ENCODE results near the gene KCNMA1. TPM values are rescaled to one million over a fixed set of nuclear protein-coding genes. Genes with fewer than 3 reads are reported as not detected.

KCNMA1 gene
- total and polyA plus RNA-seq, 9 of the 15 experiments (the other 6 are each of a cell fraction or from before 2014, with no cell fraction given), result 0.01 to 0.95 (median 0.15) TPM; not detected in 4

- TF ChIP-seq NFXL1 (CRISPR knock-in tag; IDR thresholded peaks at IDR 0.05), result no peak
Observed at GRCh38 chr10:77103213-77103612, 534.4 kb downstream of the KCNMA1 start (continued).

- Histone ChIP-seq H3K36me3 (ENCODE audit: control insufficient read depth, insufficient read depth, low read length) (no peaks in the 10 kb centered on the region), H4K20me1 (replicated peaks; ENCODE audit: control insufficient read depth, insufficient read depth, low read length) (no peaks in the 10 kb centered on the region), H2AFZ (ENCODE audit: low read depth, low read length) (no peak overlapping the region), H3K27me3 (ENCODE audit: control insufficient read depth in 2 of 2, insufficient read depth in 2 of 2, low read length in 2 of 2) (no peaks in the 10 kb centered on the region), H3K9me1 (ENCODE audit: control insufficient read depth, insufficient read depth, low read length) (no peaks in the 10 kb centered on the region), H3K4me1 (replicated peaks in 1 of 2; ENCODE audit: control insufficient read depth in 2 of 2, insufficient read depth in 2 of 2, low read length in 2 of 2) (no peaks in the 10 kb centered on the region), H3K4me3 (no peak overlapping the region), H3K79me2 (ENCODE audit: control insufficient read depth, insufficient read depth, low read length) (no peaks in the 10 kb centered on the region), H3K9ac (ENCODE audit: insufficient read depth in 1 of 2, low read depth in 2 of 2, low read length in 2 of 2) (no peak overlapping the region), H3K4me2 (ENCODE audit: insufficient read depth, low read length) (no peak overlapping the region), H3K9me3 (replicated peaks; ENCODE audit: control insufficient read depth, insufficient read depth, low read depth, low read length) (no peaks in the 10 kb centered on the region), H3K27ac (ENCODE audit: extremely low read depth, low read depth, low read length) (no peak overlapping the region)
- in situ Hi-C loops (cut with MboI), result no loop called here
- 1% methylated on average over 5 of the region's 5 CpGs for WGBS (ENCODE audit: insufficient coverage, low coverage, missing lambda C conversion rate)
- ATAC-seq (no peak), FAIRE-seq (no peak), DNase-seq (ENCODE audit: extremely low read depth in 1 of 4, low spot score in 3 of 4) (no peak)
- CTCF ChIA-PET (ENCODE audit: low intra/inter-chr PET ratio), result no interaction called here
- POLR2A ChIA-PET, result interaction anchor here (0.6 kb wide), 1 partner anchor 12 kb away, joined by 4 read pairs; no protein-coding TSS in a partner anchor
- no TSS peak for BruUV-seq (replicated peaks)
- intact Hi-C loops (cut with micrococcal nuclease), result no loop called here
- TF ChIP-seq POLR2AphosphoS2 (IDR thresholded peaks at IDR 0.05; ENCODE audit: low read length), result no peak
- TF ChIP-seq MAX (CRISPR knock-in tag; IDR thresholded peaks at IDR 0.05), result no peak
- no peak for TF ChIP-seq CEBPG (CRISPR knock-in tag; IDR thresholded peaks at IDR 0.05)
- no peak for TF ChIP-seq CEBPG (tag; conservative IDR thresholded peaks at IDR 0.05 in 1 of 2, IDR thresholded peaks at IDR 0.05 in 1 of 2)
- no peak for TF ChIP-seq ZFPM2 (CRISPR knock-in tag; IDR thresholded peaks at IDR 0.05)
- no peak for TF ChIP-seq WHSC1 (IDR thresholded peaks at IDR 0.05; ENCODE audit: low read length)
- no peak for TF ChIP-seq REST (IDR thresholded peaks at IDR 0.05; ENCODE audit: borderline replicate concordance)
- no peak for TF ChIP-seq REST (CRISPR knock-in tag; IDR thresholded peaks at IDR 0.05; ENCODE audit: low read depth)
- TF ChIP-seq ZNF12 (CRISPR knock-in tag; IDR thresholded peaks at IDR 0.05), result no peak
- TF ChIP-seq HDAC8 (tag; IDR thresholded peaks at IDR 0.05), result no peak
- no peak for TF ChIP-seq ZBTB7A (IDR thresholded peaks at IDR 0.05; ENCODE audit: borderline replicate concordance, control insufficient read depth, low read depth, low read length)
- TF ChIP-seq TEAD1 (CRISPR knock-in tag; IDR thresholded peaks at IDR 0.05), result no peak
- no peak for TF ChIP-seq FUS (optimal IDR thresholded peaks at IDR 0.05; ENCODE audit: low read depth, low read length)
Observed at GRCh38 chr10:77101341-77101740, 536.3 kb downstream of the KCNMA1 start.
